ENCODE results near the gene RCOR1. TPM values are rescaled to one million over a fixed set of nuclear protein-coding genes. Genes with fewer than 3 reads are reported as not detected.
A peak's percentile ranks its signal among the peaks of the same experiment; 100 is the strongest.

Gene RCOR1
- total RNA-seq, 1 experiment from 2014 or later, result 102 TPM

DNA sequence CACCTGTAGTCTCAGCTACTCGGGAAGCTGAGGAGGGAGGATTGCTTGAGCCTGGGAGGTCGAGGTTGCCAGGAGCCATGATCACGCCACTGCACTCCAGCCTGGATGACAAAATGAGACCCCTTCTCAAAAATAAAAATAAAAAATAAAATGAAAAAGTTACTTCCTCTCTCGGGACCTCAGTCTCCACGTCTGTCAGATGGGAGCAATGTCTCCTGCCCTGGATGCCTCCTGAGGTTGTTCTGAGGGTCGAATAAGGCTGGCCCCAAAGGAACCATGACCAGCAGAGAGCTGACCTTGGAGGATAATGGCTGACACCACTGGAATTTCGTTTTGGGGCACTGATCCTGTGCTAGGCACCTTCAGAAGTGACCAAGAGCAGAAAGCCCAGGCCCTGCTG is 13.6 kb upstream of the RCOR1 start:
- peaks cover 11% of the 10 kb centered on the region for H3K4me1 ChIP-seq (ENCODE audit: insufficient read depth, low read length, poor library complexity, severe bottlenecking)
- no peaks in the 10 kb centered on the region for H3K36me3 ChIP-seq (ENCODE audit: insufficient read depth, low read length, poor library complexity, severe bottlenecking)
- ChIA-PET POLR2A (ENCODE audit: low non-redundant PET) (no interaction called here), CTCF (no interaction called here)
- BruUV-seq (replicated peaks), result no TSS peak
- intact Hi-C loops (cut with micrococcal nuclease; ENCODE audit: unreplicated experiment), result no loop called here
- no peak overlapping the region for H3K4me3 ChIP-seq (ENCODE audit: low read depth, low read length, poor library complexity, severe bottlenecking)
- no peaks in the 10 kb centered on the region for H3K9me3 ChIP-seq (ENCODE audit: low read depth, low read length, poor library complexity, severe bottlenecking)
- H3K27ac ChIP-seq (ENCODE audit: low read depth, low read length, poor library complexity, severe bottlenecking), result no peak overlapping the region
- H3K27me3 ChIP-seq (replicated peaks; ENCODE audit: insufficient read depth, low read depth, low read length, poor library complexity), result no peaks in the 10 kb centered on the region
- TF ChIP-seq, protein P1, sequence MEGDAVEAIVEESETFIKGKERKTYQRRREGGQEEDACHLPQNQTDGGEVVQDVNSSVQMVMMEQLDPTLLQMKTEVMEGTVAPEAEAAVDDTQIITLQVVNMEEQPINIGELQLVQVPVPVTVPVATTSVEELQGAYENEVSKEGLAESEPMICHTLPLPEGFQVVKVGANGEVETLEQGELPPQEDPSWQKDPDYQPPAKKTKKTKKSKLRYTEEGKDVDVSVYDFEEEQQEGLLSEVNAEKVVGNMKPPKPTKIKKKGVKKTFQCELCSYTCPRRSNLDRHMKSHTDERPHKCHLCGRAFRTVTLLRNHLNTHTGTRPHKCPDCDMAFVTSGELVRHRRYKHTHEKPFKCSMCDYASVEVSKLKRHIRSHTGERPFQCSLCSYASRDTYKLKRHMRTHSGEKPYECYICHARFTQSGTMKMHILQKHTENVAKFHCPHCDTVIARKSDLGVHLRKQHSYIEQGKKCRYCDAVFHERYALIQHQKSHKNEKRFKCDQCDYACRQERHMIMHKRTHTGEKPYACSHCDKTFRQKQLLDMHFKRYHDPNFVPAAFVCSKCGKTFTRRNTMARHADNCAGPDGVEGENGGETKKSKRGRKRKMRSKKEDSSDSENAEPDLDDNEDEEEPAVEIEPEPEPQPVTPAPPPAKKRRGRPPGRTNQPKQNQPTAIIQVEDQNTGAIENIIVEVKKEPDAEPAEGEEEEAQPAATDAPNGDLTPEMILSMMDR (conservative IDR thresholded peaks at IDR 0.05; ENCODE audit: low read depth, low read length), result no peak
- TF ChIP-seq EZH2 (IDR thresholded peaks at IDR 0.05; ENCODE audit: borderline replicate concordance, low read depth, low read length, poor library complexity, severe bottlenecking), result no peak
- no peak for DNase-seq (ENCODE audit: low spot score)

DNA sequence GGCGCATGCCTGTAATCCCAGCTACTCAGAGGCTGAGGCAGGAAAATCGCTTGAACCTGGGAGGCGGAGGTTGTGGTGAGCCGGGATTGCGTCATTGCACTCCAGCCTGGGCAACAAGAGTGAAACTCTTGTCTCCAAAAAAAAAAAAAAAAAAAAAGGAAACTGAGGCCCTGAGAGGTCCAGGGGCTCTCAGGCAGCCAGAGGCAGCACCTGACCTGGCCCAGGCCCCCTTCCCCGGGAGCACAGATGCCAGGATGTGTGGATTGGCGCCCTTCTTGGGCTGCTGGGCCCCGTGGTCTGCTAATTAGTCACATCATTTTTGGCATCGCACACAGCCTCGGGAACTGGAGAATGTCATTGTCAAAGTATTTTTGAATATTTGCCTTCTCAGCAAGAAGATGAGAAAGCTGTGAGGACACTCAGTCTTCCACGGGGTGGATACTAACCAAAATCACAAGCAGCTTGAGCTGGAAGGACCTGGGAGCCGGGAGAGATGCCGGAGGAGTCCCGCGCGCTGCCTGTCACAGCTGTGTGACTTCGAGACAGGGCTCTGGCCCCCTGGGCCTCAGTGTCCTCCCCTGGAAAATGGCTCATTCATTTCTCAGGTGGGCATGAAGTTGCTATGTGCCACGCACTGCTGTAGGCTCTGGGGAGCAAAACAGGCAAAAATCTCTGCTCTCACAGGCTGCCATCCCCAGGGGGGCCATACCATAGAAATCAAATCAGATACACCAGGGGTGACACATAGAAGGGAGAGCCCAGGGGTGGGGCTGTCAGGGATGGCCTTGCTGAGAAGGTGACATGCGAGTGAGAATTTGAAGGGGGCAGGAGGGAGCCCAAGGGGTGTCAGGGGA is 12.5 kb upstream of the RCOR1 start:
- ChIA-PET POLR2A (ENCODE audit: low non-redundant PET) (interaction anchor here (0.9 kb wide), 1 partner anchor 55 kb away, joined by 3 read pairs; no protein-coding TSS in a partner anchor), CTCF (no interaction called here)
- peak; percentile 70 for DNase-seq (ENCODE audit: low spot score)
- Histone ChIP-seq H3K36me3 (ENCODE audit: insufficient read depth, low read length, poor library complexity, severe bottlenecking) (no peaks in the 10 kb centered on the region), H3K9me3 (ENCODE audit: low read depth, low read length, poor library complexity, severe bottlenecking) (no peaks in the 10 kb centered on the region), H3K4me1 (ENCODE audit: insufficient read depth, low read length, poor library complexity, severe bottlenecking) (peaks cover 13% of the 10 kb centered on the region), H3K27ac (ENCODE audit: low read depth, low read length, poor library complexity, severe bottlenecking) (peak overlapping the region; percentile 59), H3K27me3 (replicated peaks; ENCODE audit: insufficient read depth, low read depth, low read length, poor library complexity) (no peaks in the 10 kb centered on the region), H3K4me3 (ENCODE audit: low read depth, low read length, poor library complexity, severe bottlenecking) (no peak overlapping the region)
- TF ChIP-seq EZH2 (IDR thresholded peaks at IDR 0.05; ENCODE audit: borderline replicate concordance, low read depth, low read length, poor library complexity, severe bottlenecking), result no peak
- TF ChIP-seq, protein P1 (conservative IDR thresholded peaks at IDR 0.05; ENCODE audit: low read depth, low read length), result no peak
- intact Hi-C loops (cut with micrococcal nuclease; ENCODE audit: unreplicated experiment), result no loop called here
- no TSS peak for BruUV-seq (replicated peaks)

DNA sequence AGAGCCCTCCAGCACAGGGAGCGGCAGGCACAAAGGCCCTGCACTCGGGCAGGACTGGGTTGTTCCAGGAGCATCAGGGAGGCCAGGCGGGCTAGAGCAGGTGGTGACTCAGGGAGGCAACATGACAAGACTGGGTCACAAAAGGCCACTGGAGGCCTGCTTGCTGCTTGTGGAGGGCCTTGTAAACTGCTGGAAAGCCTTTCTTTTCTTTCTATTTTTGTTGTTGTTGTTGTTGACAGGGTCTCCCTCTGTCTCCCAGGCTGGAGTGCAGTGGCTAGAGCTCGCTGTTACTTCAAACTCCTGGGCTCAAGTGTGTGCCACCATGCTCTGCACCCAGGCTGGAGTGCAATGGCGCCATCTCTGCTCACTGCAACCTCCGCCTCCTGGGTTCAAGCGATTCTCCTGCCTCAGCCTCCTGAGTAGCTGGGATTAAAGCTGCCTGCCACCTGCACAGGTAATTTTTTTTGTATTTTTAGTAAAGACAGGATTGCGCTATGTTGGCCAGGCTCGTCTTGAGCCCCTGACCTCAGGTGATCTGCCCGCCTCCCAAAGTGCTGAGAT is 11.8 kb upstream of the RCOR1 start:
- H3K36me3 ChIP-seq (ENCODE audit: insufficient read depth, low read length, poor library complexity, severe bottlenecking), result no peaks in the 10 kb centered on the region
- no peak for DNase-seq (ENCODE audit: low spot score)
- H3K9me3 ChIP-seq (ENCODE audit: low read depth, low read length, poor library complexity, severe bottlenecking), result no peaks in the 10 kb centered on the region
- intact Hi-C loops (cut with micrococcal nuclease; ENCODE audit: unreplicated experiment), result no loop called here
- H3K27me3 ChIP-seq (replicated peaks; ENCODE audit: insufficient read depth, low read depth, low read length, poor library complexity), result no peaks in the 10 kb centered on the region
- POLR2A ChIA-PET (ENCODE audit: low non-redundant PET), result interaction anchor here (0.9 kb wide), 1 partner anchor 56 kb away, joined by 3 read pairs; no protein-coding TSS in a partner anchor
- TF ChIP-seq EZH2 (IDR thresholded peaks at IDR 0.05; ENCODE audit: borderline replicate concordance, low read depth, low read length, poor library complexity, severe bottlenecking), result no peak
- TF ChIP-seq, protein P1 (conservative IDR thresholded peaks at IDR 0.05; ENCODE audit: low read depth, low read length), result peak; percentile 20; the same call in 1 of the 2 replicates
- H3K27ac ChIP-seq (ENCODE audit: low read depth, low read length, poor library complexity, severe bottlenecking), result peak overlapping the region; percentile 59
- no TSS peak for BruUV-seq (replicated peaks)
- no peak overlapping the region for H3K4me3 ChIP-seq (ENCODE audit: low read depth, low read length, poor library complexity, severe bottlenecking)
- CTCF ChIA-PET, result no interaction called here
- peaks cover 19% of the 10 kb centered on the region for H3K4me1 ChIP-seq (ENCODE audit: insufficient read depth, low read length, poor library complexity, severe bottlenecking)
